Occipital lobe (tissue), 2 donors: ENCODE results near the gene TPI1. TPM values are rescaled to one million over a fixed set of nuclear protein-coding genes. Genes with fewer than 3 reads are reported as not detected.
"Not testable (repeated sequence)": the region's sequence is repeated elsewhere in the genome, so short reads cannot be mapped to it uniquely, and the experiment has no call there.

Experiments used
- DNase-seq: peaks from one replicate; lab custom pipeline; 2025; lab: John Stamatoyannopoulos, UW
- total RNA-seq: library from RNA; depleted of rRNA; stranded (reverse); fragments of >200 nt; gene quantifications from one replicate; pipeline ENCODE4 v1.2.3, GENCODE V29; 2014

The TPI1 gene
- total RNA-seq, 1 donor from 2014 or later = 179 TPM

GRCh38 chr12:6846316-6846869 lies 20.9 kb upstream of the TPI1 start:
- DNase-seq = no peak

GRCh38 chr12:6847676-6848075 lies 19.7 kb upstream of the TPI1 start:
- DNase-seq = no peak

- no peak for DNase-seq
Measured at GRCh38 chr12:6849427-6849826, 17.9 kb upstream of the TPI1 start.

- DNase-seq = no peak
Measured at GRCh38 chr12:6849976-6850560, 17.3 kb upstream of the TPI1 start.

GRCh38 chr12:6850796-6851152 lies 16.6 kb upstream of the TPI1 start:
- DNase-seq = no peak

- DNase-seq = peak; percentile 93
Measured at GRCh38 chr12:6851153-6851920, 16.0 kb upstream of the TPI1 start, which contains the start of gene CDCA3. Gene CDCA3 (minus strand): TSS chr12:6851286. CDS start chr12:6850952, 334 bp downstream.

- DNase-seq = peak; percentile 100
Measured at GRCh38 chr12:6851921-6852650, 15.2 kb upstream of the TPI1 start, which contains the start of gene USP5. Gene USP5 (plus strand): TSS chr12:6852150. CDS start chr12:6852180, 30 bp downstream.

- peak; percentile 50 for DNase-seq
Measured at GRCh38 chr12:6852651-6853354, 14.5 kb upstream of the TPI1 start.

- DNase-seq = no peak
Measured at GRCh38 chr12:6853626-6854025, 13.7 kb upstream of the TPI1 start.

GRCh38 chr12:6854036-6854435 lies 13.3 kb upstream of the TPI1 start:
- no peak for DNase-seq

- no peak for DNase-seq
Measured at GRCh38 chr12:6855322-6855721, 12.0 kb upstream of the TPI1 start.

- no peak for DNase-seq
Measured at GRCh38 chr12:6858799-6859198, 8.5 kb upstream of the TPI1 start.

- DNase-seq = no peak
Measured at GRCh38 chr12:6860116-6860515, 7.2 kb upstream of the TPI1 start.

- DNase-seq = no peak
Measured at GRCh38 chr12:6860942-6861341, 6.4 kb upstream of the TPI1 start.

- DNase-seq = no peak
Measured at GRCh38 chr12:6861391-6861790, 5.9 kb upstream of the TPI1 start.

GRCh38 chr12:6863033-6863432 lies 4.3 kb upstream of the TPI1 start:
- no peak for DNase-seq

- no peak for DNase-seq
Measured at GRCh38 chr12:6863586-6864321, 3.6 kb upstream of the TPI1 start.

GRCh38 chr12:6865307-6865706 lies 2.0 kb upstream of the TPI1 start:
- not testable (repeated sequence) for DNase-seq

GRCh38 chr12:6866163-6866919 lies 990 bp upstream of the TPI1 start:
- no peak for DNase-seq

- no peak for DNase-seq
Measured at GRCh38 chr12:6866920-6867412, 365 bp upstream of the TPI1 start.
